ENCODE measurements around the gene ALDH8A1. TPM values are rescaled to one million over a fixed set of nuclear protein-coding genes. Genes with fewer than 3 reads are reported as not detected.
A peak's percentile ranks its signal among the peaks of the same experiment; 100 is the strongest.

Gene ALDH8A1
- total and polyA plus RNA-seq, 2 experiments from 2014 or later: 2.0 to 2.1 TPM

- TF ChIP-seq CTCF (IDR thresholded peaks at IDR 0.05; ENCODE audit: low read depth, low read length): no peak
- Histone ChIP-seq H3K9me3 (ENCODE audit: low read depth) (no peaks in the 10 kb centered on the region), H3K36me3 (no peaks in the 10 kb centered on the region), H3K27ac (no peak overlapping the region), H3K27me3 (no peaks in the 10 kb centered on the region), H3K4me3 (no peak overlapping the region), H3K4me1 (ENCODE audit: low read depth) (no peaks in the 10 kb centered on the region)
- peak in 1 of 2 donors; percentile 82 for DNase-seq (ENCODE audit: low read depth in 1 of 2, low spot score in 1 of 2)
Observed at GRCh38 chr6:134925800-134926199, 24.1 kb downstream of the ALDH8A1 start.

DNA sequence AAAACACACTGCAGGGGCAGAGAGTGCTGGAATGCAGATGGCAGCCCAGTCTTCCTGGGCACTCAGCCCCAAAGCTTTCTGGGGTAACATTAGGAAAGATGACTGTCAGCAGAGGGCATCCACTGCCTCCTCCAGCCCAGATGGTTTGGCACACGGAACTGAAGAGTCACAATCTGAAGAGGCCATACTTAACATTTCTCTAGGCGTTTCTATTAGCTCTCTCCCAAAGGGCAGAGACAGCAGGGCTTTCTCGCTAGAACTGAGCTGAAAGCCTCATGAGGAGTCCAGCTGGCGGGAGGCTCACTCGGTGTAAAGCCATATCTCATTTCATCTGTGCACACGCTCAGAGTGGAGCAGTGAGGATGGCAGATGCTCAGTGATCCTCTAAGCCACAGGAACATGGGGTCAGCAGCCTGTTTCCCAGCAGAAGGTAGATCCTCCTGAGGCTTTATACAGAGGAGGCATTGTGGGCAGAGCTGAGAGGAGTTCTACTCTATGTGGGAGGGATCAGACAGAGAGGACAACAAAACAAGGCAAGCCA lies 28.1 kb downstream of the ALDH8A1 start:
- Histone ChIP-seq H3K4me3 (no peak overlapping the region), H3K27ac (no peak overlapping the region), H3K36me3 (no peaks in the 10 kb centered on the region), H3K27me3 (no peaks in the 10 kb centered on the region), H3K4me1 (ENCODE audit: low read depth) (no peaks in the 10 kb centered on the region), H3K9me3 (ENCODE audit: low read depth) (no peaks in the 10 kb centered on the region)
- TF ChIP-seq CTCF (IDR thresholded peaks at IDR 0.05; ENCODE audit: low read depth, low read length): no peak
- DNase-seq (ENCODE audit: low read depth in 1 of 2, low spot score in 1 of 2): peak in 1 of 2 donors; percentile 48

DNA sequence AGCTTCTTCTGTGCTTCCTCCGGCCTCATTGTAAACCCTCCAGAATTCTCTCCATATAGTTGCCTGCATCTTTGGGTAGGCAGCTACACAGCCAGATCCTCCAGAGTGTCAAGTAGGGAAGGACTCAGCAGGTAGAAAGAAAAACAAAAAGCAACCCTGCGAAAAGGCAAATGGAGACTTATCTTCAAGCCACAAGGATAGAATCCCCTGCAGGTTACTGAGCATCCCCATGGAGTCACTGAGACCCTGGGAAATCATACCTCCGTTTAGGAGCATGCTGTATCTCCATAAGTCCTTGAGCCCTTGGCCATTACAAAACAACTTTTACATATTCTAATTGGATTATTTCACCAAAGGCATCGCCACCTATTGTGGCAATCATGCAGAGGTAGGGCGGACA lies 28.6 kb downstream of the ALDH8A1 start:
- Histone ChIP-seq H3K36me3 (no peaks in the 10 kb centered on the region), H3K4me1 (ENCODE audit: low read depth) (no peaks in the 10 kb centered on the region), H3K4me3 (no peak overlapping the region), H3K9me3 (ENCODE audit: low read depth) (no peaks in the 10 kb centered on the region), H3K27me3 (no peaks in the 10 kb centered on the region), H3K27ac (no peak overlapping the region)
- TF ChIP-seq CTCF (IDR thresholded peaks at IDR 0.05; ENCODE audit: low read depth, low read length): no peak
- no peak for DNase-seq (ENCODE audit: low read depth in 1 of 2, low spot score in 1 of 2)

GRCh38 chr6:134920422-134920821 lies 29.5 kb downstream of the ALDH8A1 start:
- no peaks in the 10 kb centered on the region for H3K27me3 ChIP-seq
- no peak for TF ChIP-seq CTCF (IDR thresholded peaks at IDR 0.05; ENCODE audit: low read depth, low read length)
- DNase-seq (ENCODE audit: low read depth in 1 of 2, low spot score in 1 of 2): no peak
- no peak overlapping the region for H3K27ac ChIP-seq
- no peaks in the 10 kb centered on the region for H3K36me3 ChIP-seq
- H3K4me3 ChIP-seq: no peak overlapping the region
- no peaks in the 10 kb centered on the region for H3K9me3 ChIP-seq (ENCODE audit: low read depth)
- no peaks in the 10 kb centered on the region for H3K4me1 ChIP-seq (ENCODE audit: low read depth)

GRCh38 chr6:134918418-134918961 lies 31.4 kb downstream of the ALDH8A1 start:
- no peaks in the 10 kb centered on the region for H3K36me3 ChIP-seq
- H3K27ac ChIP-seq: no peak overlapping the region
- peak in 1 of 2 donors; percentile 62 for DNase-seq (ENCODE audit: low read depth in 1 of 2, low spot score in 1 of 2)
- TF ChIP-seq CTCF (IDR thresholded peaks at IDR 0.05; ENCODE audit: low read depth, low read length): no peak
- no peaks in the 10 kb centered on the region for H3K4me1 ChIP-seq (ENCODE audit: low read depth)
- no peak overlapping the region for H3K4me3 ChIP-seq
- H3K27me3 ChIP-seq: no peaks in the 10 kb centered on the region
- H3K9me3 ChIP-seq (ENCODE audit: low read depth): no peaks in the 10 kb centered on the region

Data from cardiac muscle cell (in vitro differentiated cells and primary cell).